NCI-H345 treated with DMSO at 0.1 percent for 48 hours (cell line): ENCODE measurements around the gene SLC9C2.
"Not testable (repeated sequence)": the region's sequence is repeated elsewhere in the genome, so short reads cannot be mapped to it uniquely, and the experiment has no call there.

Experiments
- DNase-seq: peaks from one replicate; lab custom pipeline; 2025; ENCODE audit not compliant: unreplicated experiment; lab: John Stamatoyannopoulos, UW

The SLC9C2 gene

GRCh38 chr1:173462666-173463065, 140.2 kb downstream of the SLC9C2 start:
- DNase-seq, result not testable (repeated sequence)

- no peak for DNase-seq
Observed at GRCh38 chr1:173459885-173460284, 143.0 kb downstream of the SLC9C2 start.

- no peak for DNase-seq
Observed at GRCh38 chr1:173454966-173455524, 147.8 kb downstream of the SLC9C2 start.

GRCh38 chr1:173453982-173454381, 148.9 kb downstream of the SLC9C2 start:
- DNase-seq, result no peak

GRCh38 chr1:173451981-173452380, 150.9 kb downstream of the SLC9C2 start:
- no peak for DNase-seq
